GM23338 (cell line): Measurements from ENCODE around the gene ZNF483. TPM values are rescaled to one million over a fixed set of nuclear protein-coding genes. Genes with fewer than 3 reads are reported as not detected.
A peak's percentile ranks its signal among the peaks of the same experiment; 100 is the strongest.

Experiments used
- ATAC-seq: fragments of 200-7000 bp; cut with Tn5 transposase; 3 replicates; pipeline ENCODE4 v1.9.1; 2020
- DNase-seq: peaks from one replicate; pipeline ENCODE4 v3.0.0-alpha.2; 2015; ENCODE audit warnings: low spot score
- H2AFZ ChIP-seq: fragments of 200-600 bp; sonication (generic); 2 replicates; pipeline ENCODE4 v1.8.0; 2016; ENCODE audit warnings: antibody characterized with exemption, mild to moderate bottlenecking, moderate library complexity
- H3F3A ChIP-seq: fragments of 200-600 bp; sonication (generic); replicated peaks from 2 replicates; pipeline ENCODE4 v1.8.0; 2017; ENCODE audit warnings: antibody characterized with exemption, mixed run types, low read depth
- H3K27ac ChIP-seq: fragments of 200-600 bp; sonication (generic); 2 replicates; pipeline ENCODE4 v1.6.1; 2016; ENCODE audit warnings: low read depth
- H3K27me3 ChIP-seq: fragments of 200-600 bp; sonication (generic); 2 replicates; pipeline ENCODE4 v1.8.0; 2016; ENCODE audit warnings: mild to moderate bottlenecking, mixed run types, moderate library complexity; ENCODE audit not compliant: insufficient read depth
- H3K36me3 ChIP-seq: fragments of 200-600 bp; sonication (generic); 2 replicates; pipeline ENCODE4 v1.8.0; 2016; ENCODE audit warnings: mild to moderate bottlenecking; ENCODE audit not compliant: insufficient read depth
- H3K4me1 ChIP-seq: fragments of 200-600 bp; sonication (generic); 2 replicates; pipeline ENCODE4 v1.8.0; 2016; ENCODE audit warnings: mild to moderate bottlenecking, moderate library complexity; ENCODE audit not compliant: insufficient read depth
- H3K4me2 ChIP-seq: fragments of 200-600 bp; sonication (generic); 2 replicates; pipeline ENCODE4 v1.7.1; 2017; ENCODE audit warnings: mixed run types
- H3K4me3 ChIP-seq: fragments of 200-600 bp; sonication (generic); 2 replicates; pipeline ENCODE4 v1.6.1; 2016; ENCODE audit warnings: mixed run types
- H3K79me2 ChIP-seq: fragments of 200-600 bp; sonication (generic); replicated peaks from 2 replicates; pipeline ENCODE4 v1.8.0; 2017; ENCODE audit warnings: mild to moderate bottlenecking; ENCODE audit not compliant: insufficient read depth
- H3K9me2 ChIP-seq: fragments of 200-600 bp; sonication (generic); 2 replicates; pipeline ENCODE4 v1.8.0; 2017; ENCODE audit not compliant: insufficient read depth
- H4K20me1 ChIP-seq: fragments of 200-600 bp; sonication (generic); replicated peaks from 2 replicates; pipeline ENCODE4 v1.8.0; 2017; ENCODE audit warnings: mild to moderate bottlenecking; ENCODE audit not compliant: insufficient read depth
- H3K27ac Mint-ChIP-seq: 2 replicates; pipeline ENCODE4 v1.8.0; 2020; ENCODE audit warnings: inconsistent platforms, mild to moderate bottlenecking, moderate library complexity, mixed read lengths
- H3K27me3 Mint-ChIP-seq: 3 replicates; pipeline ENCODE4 v1.8.0; 2022; ENCODE audit warnings: low read depth, mild to moderate bottlenecking, moderate library complexity, mixed read lengths, inconsistent platforms; ENCODE audit not compliant: insufficient read depth, poor library complexity
- H3K36me3 Mint-ChIP-seq: 3 replicates; pipeline ENCODE4 v1.8.0; 2021; ENCODE audit warnings: low read depth, mild to moderate bottlenecking, inconsistent platforms, moderate library complexity, mixed read lengths
- H3K4me1 Mint-ChIP-seq: 3 replicates; pipeline ENCODE4 v1.8.0; 2020; ENCODE audit warnings: mild to moderate bottlenecking, inconsistent platforms, mixed read lengths
- H3K4me3 Mint-ChIP-seq: 3 replicates; pipeline ENCODE4 v1.8.0; 2021; ENCODE audit warnings: moderate library complexity, mild to moderate bottlenecking, inconsistent platforms, mixed read lengths
- H3K9me3 Mint-ChIP-seq: 3 replicates; pipeline ENCODE4 v1.8.0; 2020; ENCODE audit warnings: moderate library complexity, mild to moderate bottlenecking, inconsistent platforms, mixed read lengths
- CTCF ChIP-seq, 2 experiments: fragments of 200-600 bp in 1 of 2; sonication (generic) in 1 of 2; conservative IDR thresholded peaks; 2 replicates each; pipeline versions ENCODE4 v1.5.1 to v1.6.1; 2016 to 2017; ENCODE audit warnings: antibody characterized with exemption in 2 of 2, low read depth in 2 of 2, mild to moderate bottlenecking in 2 of 2, moderate library complexity in 1 of 2
- STAT1 ChIP-seq: IDR thresholded peaks from one replicate; pipeline ENCODE4 v1.6.1; 2016; ENCODE audit warnings: antibody characterized with exemption; ENCODE audit not compliant: unreplicated experiment
- polyA plus RNA-seq: library from polyadenylated mRNA; unstranded; fragments of >200 nt; fragmentation: Nextera tagmentation; extraction: Ambion mirVana; gene quantifications from 2 replicates; pipeline ENCODE4 v1.2.1, GENCODE V29; 2016
- total RNA-seq: library from RNA; depleted of rRNA; stranded (reverse); fragments of >200 nt; shearing (Covaris generic); gene quantifications from 2 replicates; pipeline ENCODE4 v1.2.3, GENCODE V29; 2014

The ZNF483 gene
- total and polyA plus RNA-seq, 2 experiments from 2014 or later: 9.7 to 112 TPM

GRCh38 chr9:111586378-111586777 is 61.4 kb downstream of the ZNF483 start (continued):
- no peak for TF ChIP-seq CTCF (conservative IDR thresholded peaks at IDR 0.05; ENCODE audit: low read depth in 2 of 2)

GRCh38 chr9:111588846-111589245 is 63.9 kb downstream of the ZNF483 start:
- Histone ChIP-seq H3K9me2 (no peaks in the 10 kb centered on the region), H2AFZ (no peak overlapping the region), H3K79me2 (no peaks in the 10 kb centered on the region), H3K4me3 (no peak overlapping the region), H3K4me1 (no peaks in the 10 kb centered on the region), H4K20me1 (no peaks in the 10 kb centered on the region), H3K4me2 (no peak overlapping the region), H3K27me3 (no peaks in the 10 kb centered on the region), H3K36me3 (no peaks in the 10 kb centered on the region), H3F3A (no peaks in the 10 kb centered on the region), H3K27ac (no peak overlapping the region)
- no peaks in the 10 kb centered on the region for H3K9me3 Mint-ChIP-seq
- H3K27me3 Mint-ChIP-seq: peaks cover 2% of the 10 kb centered on the region
- peaks cover 34% of the 10 kb centered on the region for H3K36me3 Mint-ChIP-seq
- H3K4me3 Mint-ChIP-seq: no peak overlapping the region
- H3K27ac Mint-ChIP-seq: no peak overlapping the region
- no peak for TF ChIP-seq CTCF (conservative IDR thresholded peaks at IDR 0.05; ENCODE audit: low read depth in 2 of 2)
- TF ChIP-seq STAT1: no peak
- DNase-seq (no peak), ATAC-seq (no peak)
- no peaks in the 10 kb centered on the region for H3K4me1 Mint-ChIP-seq

GRCh38 chr9:111597852-111598732 is 73.1 kb downstream of the ZNF483 start:
- H3K27me3 Mint-ChIP-seq: peaks cover 25% of the 10 kb centered on the region
- DNase-seq (peak; percentile 91), ATAC-seq (peak; percentile 43)
- Histone ChIP-seq H3K4me3 (peak overlapping the region; percentile 82), H3K36me3 (peaks cover 4% of the 10 kb centered on the region; the same call in 1 of the 2 replicates), H3K79me2 (no peaks in the 10 kb centered on the region), H3K27ac (no peak overlapping the region), H3K4me2 (peak overlapping the region; percentile 76), H3K27me3 (peaks cover 24% of the 10 kb centered on the region), H2AFZ (peak overlapping the region; percentile 64), H3F3A (no peaks in the 10 kb centered on the region), H3K4me1 (no peaks in the 10 kb centered on the region; the same call in 1 of the 2 replicates), H3K9me2 (no peaks in the 10 kb centered on the region), H4K20me1 (no peaks in the 10 kb centered on the region)
- peaks cover 5% of the 10 kb centered on the region for H3K4me1 Mint-ChIP-seq
- no peak overlapping the region for H3K27ac Mint-ChIP-seq
- no peaks in the 10 kb centered on the region; the same call in 2 of the 3 replicates for H3K9me3 Mint-ChIP-seq
- peaks cover 36% of the 10 kb centered on the region; the same call in 2 of the 3 replicates for H3K36me3 Mint-ChIP-seq
- H3K4me3 Mint-ChIP-seq: peak overlapping the region; percentile 90
- TF ChIP-seq CTCF (conservative IDR thresholded peaks at IDR 0.05; ENCODE audit: low read depth in 2 of 2): peak; percentile 78 to 80
- TF ChIP-seq STAT1: no peak
